WTC11 (cell line): ENCODE results near the gene GNRH2. TPM values are rescaled to one million over a fixed set of nuclear protein-coding genes. Genes with fewer than 3 reads are reported as not detected.

Source experiments
- ATAC-seq: fragments of 200-7000 bp; cut with Tn5 transposase; 2 replicates; pipeline ENCODE4 v1.10.0; 2021; ENCODE audit warnings: mild to moderate bottlenecking, moderate library complexity
- CTCF ChIA-PET: fragments of 300-600 bp; sonication (Branson Sonifier 250); formaldehyde crosslinking; loops from one replicate; lab custom pipeline; 2021; ENCODE audit warnings: antibody characterized with exemption; lab: Charles Lee
- POLR2A ChIA-PET: fragments of 350-600 bp; sonication (Branson Sonifier 250); formaldehyde crosslinking; loops from one replicate; lab custom pipeline; 2021; ENCODE audit warnings: antibody characterized with exemption; lab: Charles Lee
- DNase-seq: peaks from one replicate; pipeline ENCODE4 v3.0.0; 2021; ENCODE audit warnings: low spot score
- H3K27ac Mint-ChIP-seq: 2 replicates; pipeline ENCODE4 v1.8.0; 2021; ENCODE audit warnings: mixed read lengths
- H3K27me3 Mint-ChIP-seq: 2 replicates; pipeline ENCODE4 v1.8.0; 2021; ENCODE audit warnings: low read depth, mild to moderate bottlenecking, moderate library complexity, mixed read lengths
- H3K36me3 Mint-ChIP-seq: 2 replicates; pipeline ENCODE4 v1.8.0; 2021; ENCODE audit warnings: mixed read lengths
- H3K4me1 Mint-ChIP-seq: 2 replicates; pipeline ENCODE4 v1.8.0; 2022; ENCODE audit warnings: mixed read lengths
- H3K4me3 Mint-ChIP-seq: 2 replicates; pipeline ENCODE4 v1.8.0; 2021; ENCODE audit warnings: mild to moderate bottlenecking, moderate library complexity, mixed read lengths
- H3K9me3 Mint-ChIP-seq: 2 replicates; pipeline ENCODE4 v1.8.0; 2021; ENCODE audit warnings: mixed read lengths
- ATF6 ChIP-seq: sonication (generic); formaldehyde crosslinking; IDR thresholded peaks from 2 replicates; pipeline ENCODE4 v1.8.1; 2023; ENCODE audit warnings: mild to moderate bottlenecking, missing genetic modification reagents
- CREM ChIP-seq: sonication (generic); formaldehyde crosslinking; IDR thresholded peaks from 2 replicates; pipeline ENCODE4 v1.8.1; 2022; ENCODE audit warnings: mild to moderate bottlenecking, missing genetic modification reagents, moderate library complexity
- E2F5 ChIP-seq: sonication (generic); formaldehyde crosslinking; IDR thresholded peaks from 2 replicates; pipeline ENCODE4 v1.8.1; 2022; ENCODE audit warnings: mild to moderate bottlenecking, moderate library complexity, missing genetic modification reagents
- ELF4 ChIP-seq: sonication (generic); formaldehyde crosslinking; IDR thresholded peaks from 2 replicates; pipeline ENCODE4 v1.8.1; 2022; ENCODE audit warnings: low read depth, mild to moderate bottlenecking, moderate library complexity, missing genetic modification reagents
- ETV6 ChIP-seq: sonication (generic); formaldehyde crosslinking; IDR thresholded peaks from 2 replicates; pipeline ENCODE4 v1.8.1; 2022; ENCODE audit warnings: mild to moderate bottlenecking, missing genetic modification reagents
- FOXP4 ChIP-seq: sonication (generic); formaldehyde crosslinking; IDR thresholded peaks from 2 replicates; pipeline ENCODE4 v1.8.0; 2022; ENCODE audit warnings: mild to moderate bottlenecking, missing genetic modification reagents
- HMGA2 ChIP-seq: fragments of 250-450 bp; sonication (Bioruptor Pico); IDR thresholded peaks from 2 replicates; pipeline ENCODE4 v1.4.0; 2021; ENCODE audit warnings: mild to moderate bottlenecking, moderate library complexity
- IRF2 ChIP-seq: sonication (generic); formaldehyde crosslinking; IDR thresholded peaks from 2 replicates; pipeline ENCODE4 v1.8.0; 2022; ENCODE audit warnings: low read depth, missing genetic modification reagents, borderline replicate concordance
- NFATC4 ChIP-seq: fragments of 250-450 bp; sonication (Bioruptor Pico); IDR thresholded peaks from 2 replicates; pipeline ENCODE4 v1.9.0; 2021; ENCODE audit warnings: mild to moderate bottlenecking
- NFYB ChIP-seq: sonication (generic); formaldehyde crosslinking; conservative IDR thresholded peaks from 2 replicates; pipeline ENCODE4 v1.8.0; 2022; ENCODE audit warnings: low read depth, missing genetic modification reagents
- NR2C2 ChIP-seq: sonication (generic); formaldehyde crosslinking; IDR thresholded peaks from 2 replicates; pipeline ENCODE4 v1.8.0; 2022; ENCODE audit warnings: mild to moderate bottlenecking, missing genetic modification reagents
- NR3C1 ChIP-seq: sonication (generic); formaldehyde crosslinking; conservative IDR thresholded peaks from 2 replicates; pipeline ENCODE4 v1.8.1; 2023; ENCODE audit warnings: low read depth, mild to moderate bottlenecking, missing genetic modification reagents
- OVOL2 ChIP-seq: fragments of 250-450 bp; sonication (Bioruptor Pico); IDR thresholded peaks from 2 replicates; pipeline ENCODE4 v1.9.0; 2021; ENCODE audit warnings: mild to moderate bottlenecking, borderline replicate concordance
- SMAD4 ChIP-seq: sonication (generic); formaldehyde crosslinking; IDR thresholded peaks from 2 replicates; pipeline ENCODE4 v1.8.0; 2022; ENCODE audit warnings: mild to moderate bottlenecking, missing genetic modification reagents
- SOX15 ChIP-seq: fragments of 250-450 bp; sonication (Bioruptor Pico); IDR thresholded peaks from 2 replicates; pipeline ENCODE4 v1.9.0; 2021; ENCODE audit warnings: mild to moderate bottlenecking
- STAT6 ChIP-seq: sonication (generic); formaldehyde crosslinking; conservative IDR thresholded peaks from 2 replicates; pipeline ENCODE4 v1.8.1; 2023; ENCODE audit warnings: mild to moderate bottlenecking, low read depth, missing genetic modification reagents, moderate library complexity
- TCF7 ChIP-seq: sonication (generic); formaldehyde crosslinking; IDR thresholded peaks from 2 replicates; pipeline ENCODE4 v1.8.0; 2022; ENCODE audit warnings: mild to moderate bottlenecking, low read depth, missing genetic modification reagents, moderate library complexity
- ZNF671 ChIP-seq: fragments of 250-450 bp; sonication (Bioruptor Pico); IDR thresholded peaks from 2 replicates; pipeline ENCODE4 v1.8.0; 2021; ENCODE audit warnings: mild to moderate bottlenecking
- total RNA-seq: library from RNA; stranded (reverse); gene quantifications from 3 replicates; pipeline ENCODE4 v1.2.3, GENCODE V29; 2021
- TF ChIP-seq, protein P1 (sequence below): sonication (generic); formaldehyde crosslinking; IDR thresholded peaks from 2 replicates; pipeline ENCODE4 v1.8.1; 2023; ENCODE audit warnings: mild to moderate bottlenecking, moderate library complexity, missing genetic modification reagents
- TF ChIP-seq, protein P2 (sequence below): sonication (generic); formaldehyde crosslinking; IDR thresholded peaks from 2 replicates; pipeline ENCODE4 v1.8.1; 2023; ENCODE audit warnings: mild to moderate bottlenecking, missing genetic modification reagents
- TF ChIP-seq, protein P3 (sequence below): sonication (generic); formaldehyde crosslinking; IDR thresholded peaks from 2 replicates; pipeline ENCODE4 v1.8.0; 2022; ENCODE audit warnings: mild to moderate bottlenecking, missing genetic modification reagents
- TF ChIP-seq, protein P4 (sequence below): sonication (generic); formaldehyde crosslinking; IDR thresholded peaks from 2 replicates; pipeline ENCODE4 v1.8.1; 2023; ENCODE audit warnings: mild to moderate bottlenecking, missing genetic modification reagents, moderate library complexity
- TF ChIP-seq, protein P5 (sequence below): sonication (generic); formaldehyde crosslinking; IDR thresholded peaks from 2 replicates; pipeline ENCODE4 v1.8.0; 2023; ENCODE audit warnings: missing genetic modification reagents

GNRH2 gene
- total RNA-seq, 1 experiment from 2014 or later, result 1.1 TPM

DNA sequence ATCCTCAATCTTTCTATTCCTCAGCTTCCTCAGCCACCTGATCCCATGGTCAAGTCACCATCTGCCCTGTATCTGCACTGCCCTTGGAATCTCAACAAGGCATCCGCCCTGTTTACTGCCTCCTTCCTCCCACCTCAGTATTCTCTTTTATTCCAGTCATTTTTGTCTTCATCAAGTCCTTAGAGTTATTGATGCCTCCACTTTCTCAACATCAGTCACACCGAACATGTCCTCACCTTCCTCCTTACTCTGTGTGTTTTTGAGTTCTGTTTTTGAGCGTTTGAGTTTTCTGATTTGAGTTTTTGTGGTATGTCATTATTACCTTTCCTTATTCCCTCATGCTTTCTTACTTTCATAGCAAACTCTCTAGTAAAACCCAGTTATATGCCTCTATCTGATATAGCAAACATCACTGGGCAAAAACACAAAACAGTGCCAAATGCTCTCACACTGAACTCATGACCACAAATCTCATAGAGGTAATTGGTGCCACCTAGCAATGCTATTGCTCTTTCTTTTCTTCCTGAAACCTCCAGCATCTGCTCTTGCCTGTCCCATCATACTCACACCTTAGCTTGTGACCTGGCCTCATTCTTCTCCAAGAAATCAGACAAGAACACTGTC, 11.8 kb upstream of the GNRH2 start:
- H3K27ac Mint-ChIP-seq, result no peak overlapping the region
- H3K9me3 Mint-ChIP-seq, result no peaks in the 10 kb centered on the region
- DNase-seq (no peak), ATAC-seq (no peak)
- no peaks in the 10 kb centered on the region for H3K4me1 Mint-ChIP-seq
- CTCF ChIA-PET, result no interaction called here
- H3K36me3 Mint-ChIP-seq, result peaks cover 41% of the 10 kb centered on the region
- no peaks in the 10 kb centered on the region for H3K27me3 Mint-ChIP-seq
- no peak for TF ChIP-seq STAT6 (CRISPR knock-in tag)
- no peak for TF ChIP-seq ELF4 (CRISPR knock-in tag)
- TF ChIP-seq NR3C1 (CRISPR knock-in tag), result no peak
- TF ChIP-seq, protein P1, sequence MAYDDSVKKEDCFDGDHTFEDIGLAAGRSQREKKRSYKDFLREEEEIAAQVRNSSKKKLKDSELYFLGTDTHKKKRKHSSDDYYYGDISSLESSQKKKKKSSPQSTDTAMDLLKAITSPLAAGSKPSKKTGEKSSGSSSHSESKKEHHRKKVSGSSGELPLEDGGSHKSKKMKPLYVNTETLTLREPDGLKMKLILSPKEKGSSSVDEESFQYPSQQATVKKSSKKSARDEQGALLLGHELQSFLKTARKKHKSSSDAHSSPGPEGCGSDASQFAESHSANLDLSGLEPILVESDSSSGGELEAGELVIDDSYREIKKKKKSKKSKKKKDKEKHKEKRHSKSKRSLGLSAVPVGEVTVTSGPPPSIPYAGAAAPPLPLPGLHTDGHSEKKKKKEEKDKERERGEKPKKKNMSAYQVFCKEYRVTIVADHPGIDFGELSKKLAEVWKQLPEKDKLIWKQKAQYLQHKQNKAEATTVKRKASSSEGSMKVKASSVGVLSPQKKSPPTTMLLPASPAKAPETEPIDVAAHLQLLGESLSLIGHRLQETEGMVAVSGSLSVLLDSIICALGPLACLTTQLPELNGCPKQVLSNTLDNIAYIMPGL (CRISPR knock-in tag), result no peak
- TF ChIP-seq NR2C2 (CRISPR knock-in tag), result no peak
- no peak for TF ChIP-seq IRF2 (CRISPR knock-in tag)
- no peak for TF ChIP-seq FOXP4 (CRISPR knock-in tag)
- TF ChIP-seq TCF7 (CRISPR knock-in tag), result no peak
- TF ChIP-seq ZNF671 (CRISPR knock-in tag), result no peak
- TF ChIP-seq, protein P2, sequence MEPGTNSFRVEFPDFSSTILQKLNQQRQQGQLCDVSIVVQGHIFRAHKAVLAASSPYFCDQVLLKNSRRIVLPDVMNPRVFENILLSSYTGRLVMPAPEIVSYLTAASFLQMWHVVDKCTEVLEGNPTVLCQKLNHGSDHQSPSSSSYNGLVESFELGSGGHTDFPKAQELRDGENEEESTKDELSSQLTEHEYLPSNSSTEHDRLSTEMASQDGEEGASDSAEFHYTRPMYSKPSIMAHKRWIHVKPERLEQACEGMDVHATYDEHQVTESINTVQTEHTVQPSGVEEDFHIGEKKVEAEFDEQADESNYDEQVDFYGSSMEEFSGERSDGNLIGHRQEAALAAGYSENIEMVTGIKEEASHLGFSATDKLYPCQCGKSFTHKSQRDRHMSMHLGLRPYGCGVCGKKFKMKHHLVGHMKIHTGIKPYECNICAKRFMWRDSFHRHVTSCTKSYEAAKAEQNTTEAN (CRISPR knock-in tag), result no peak
- H3K4me3 Mint-ChIP-seq, result no peak overlapping the region
- POLR2A ChIA-PET, result no interaction called here

DNA sequence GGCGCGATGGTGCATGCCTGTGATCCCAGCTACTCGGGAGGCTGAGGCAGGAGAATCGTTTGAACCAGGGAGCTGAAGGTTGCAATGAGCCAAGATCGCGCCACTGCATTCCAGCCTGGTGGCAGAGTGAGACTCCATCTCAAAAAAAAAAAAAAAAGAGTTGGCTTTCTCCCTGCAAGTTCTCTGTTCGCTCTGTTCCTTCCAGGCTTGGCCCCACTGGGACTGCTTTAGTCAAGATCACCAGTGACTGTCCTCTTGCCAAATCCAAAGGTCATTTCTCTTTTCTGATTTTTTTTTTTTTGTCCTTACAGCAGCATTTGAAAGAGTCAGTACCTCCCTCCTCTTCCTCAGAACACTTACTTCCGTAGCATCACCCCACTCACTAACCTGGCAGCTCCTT, 10.8 kb upstream of the GNRH2 start:
- DNase-seq (no peak), ATAC-seq (no peak)
- Mint-ChIP-seq H3K9me3 (no peaks in the 10 kb centered on the region), H3K27me3 (no peaks in the 10 kb centered on the region), H3K36me3 (peaks cover 36% of the 10 kb centered on the region), H3K4me1 (no peaks in the 10 kb centered on the region), H3K27ac (no peak overlapping the region), H3K4me3 (no peak overlapping the region)
- CTCF ChIA-PET, result interaction anchor here (0.6 kb wide), 1 partner anchor 10 kb away, joined by 3 read pairs; no protein-coding TSS in a partner anchor
- POLR2A ChIA-PET, result no interaction called here
- TF ChIP-seq, protein P3, sequence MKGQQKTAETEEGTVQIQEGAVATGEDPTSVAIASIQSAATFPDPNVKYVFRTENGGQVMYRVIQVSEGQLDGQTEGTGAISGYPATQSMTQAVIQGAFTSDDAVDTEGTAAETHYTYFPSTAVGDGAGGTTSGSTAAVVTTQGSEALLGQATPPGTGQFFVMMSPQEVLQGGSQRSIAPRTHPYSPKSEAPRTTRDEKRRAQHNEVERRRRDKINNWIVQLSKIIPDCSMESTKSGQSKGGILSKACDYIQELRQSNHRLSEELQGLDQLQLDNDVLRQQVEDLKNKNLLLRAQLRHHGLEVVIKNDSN (CRISPR knock-in tag), result no peak
- no peak for TF ChIP-seq E2F5 (CRISPR knock-in tag)
- TF ChIP-seq, protein P4, sequence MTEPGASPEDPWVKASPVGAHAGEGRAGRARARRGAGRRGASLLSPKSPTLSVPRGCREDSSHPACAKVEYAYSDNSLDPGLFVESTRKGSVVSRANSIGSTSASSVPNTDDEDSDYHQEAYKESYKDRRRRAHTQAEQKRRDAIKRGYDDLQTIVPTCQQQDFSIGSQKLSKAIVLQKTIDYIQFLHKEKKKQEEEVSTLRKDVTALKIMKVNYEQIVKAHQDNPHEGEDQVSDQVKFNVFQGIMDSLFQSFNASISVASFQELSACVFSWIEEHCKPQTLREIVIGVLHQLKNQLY (CRISPR knock-in tag), result no peak
- TF ChIP-seq SMAD4 (CRISPR knock-in tag), result no peak
- no peak for TF ChIP-seq OVOL2 (CRISPR knock-in tag)
- TF ChIP-seq ETV6 (CRISPR knock-in tag), result no peak
- no peak for TF ChIP-seq CREM (CRISPR knock-in tag)
- no peak for TF ChIP-seq SOX15 (CRISPR knock-in tag)
- TF ChIP-seq ATF6 (CRISPR knock-in tag), result no peak
- no peak for TF ChIP-seq HMGA2
- no peak for TF ChIP-seq NFATC4 (CRISPR knock-in tag)
- no peak for TF ChIP-seq NFYB (CRISPR knock-in tag)
- TF ChIP-seq, protein P5, sequence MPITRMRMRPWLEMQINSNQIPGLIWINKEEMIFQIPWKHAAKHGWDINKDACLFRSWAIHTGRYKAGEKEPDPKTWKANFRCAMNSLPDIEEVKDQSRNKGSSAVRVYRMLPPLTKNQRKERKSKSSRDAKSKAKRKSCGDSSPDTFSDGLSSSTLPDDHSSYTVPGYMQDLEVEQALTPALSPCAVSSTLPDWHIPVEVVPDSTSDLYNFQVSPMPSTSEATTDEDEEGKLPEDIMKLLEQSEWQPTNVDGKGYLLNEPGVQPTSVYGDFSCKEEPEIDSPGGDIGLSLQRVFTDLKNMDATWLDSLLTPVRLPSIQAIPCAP, result no peak
